ENCODE measurements around the gene CNTNAP5.

DNA sequence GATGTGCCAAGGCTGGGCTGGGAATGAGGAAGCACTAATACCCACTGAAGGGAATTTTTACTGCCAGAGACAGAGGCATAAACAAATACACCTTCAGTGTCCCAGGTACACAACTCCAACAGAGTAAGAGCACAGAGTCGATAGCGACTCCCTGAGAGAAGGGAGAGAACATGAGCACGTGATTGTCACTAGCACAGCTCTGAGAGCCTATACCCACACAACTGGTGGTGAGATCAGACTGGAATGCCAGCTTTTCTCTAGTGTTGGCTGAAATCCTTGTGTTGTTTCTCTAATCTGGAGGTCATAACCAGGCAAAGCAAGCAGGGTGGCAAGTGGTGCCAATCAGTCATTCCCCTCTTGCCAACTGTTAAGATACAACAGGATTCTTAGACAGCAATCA lies 377.2 kb downstream of the CNTNAP5 start:
- no peak for TF ChIP-seq POLR2AphosphoS5 (IDR thresholded peaks at IDR 0.05; ENCODE audit: borderline replicate concordance, low read depth, low read length)
- no peak for TF ChIP-seq EZH2 (IDR thresholded peaks at IDR 0.05)
- no peak for TF ChIP-seq FOXP2 (optimal IDR thresholded peaks at IDR 0.05; ENCODE audit: control extremely low read depth, extremely low read length, insufficient read depth)
